HG02678 (cell line): ENCODE measurements around the gene WDR20.
A peak's percentile ranks its signal among the peaks of the same experiment; 100 is the strongest.
"Not testable (repeated sequence)": the region's sequence is repeated elsewhere in the genome, so short reads cannot be mapped to it uniquely, and the experiment has no call there.

Experiments
- ATAC-seq: cut with Tn5 transposase; IDR thresholded peaks from one replicate; pipeline ENCODE4 v1.9.1; 2021; ENCODE audit warnings: mild to moderate bottlenecking, moderate library complexity; ENCODE audit not compliant: unreplicated experiment

Gene WDR20, protein sequence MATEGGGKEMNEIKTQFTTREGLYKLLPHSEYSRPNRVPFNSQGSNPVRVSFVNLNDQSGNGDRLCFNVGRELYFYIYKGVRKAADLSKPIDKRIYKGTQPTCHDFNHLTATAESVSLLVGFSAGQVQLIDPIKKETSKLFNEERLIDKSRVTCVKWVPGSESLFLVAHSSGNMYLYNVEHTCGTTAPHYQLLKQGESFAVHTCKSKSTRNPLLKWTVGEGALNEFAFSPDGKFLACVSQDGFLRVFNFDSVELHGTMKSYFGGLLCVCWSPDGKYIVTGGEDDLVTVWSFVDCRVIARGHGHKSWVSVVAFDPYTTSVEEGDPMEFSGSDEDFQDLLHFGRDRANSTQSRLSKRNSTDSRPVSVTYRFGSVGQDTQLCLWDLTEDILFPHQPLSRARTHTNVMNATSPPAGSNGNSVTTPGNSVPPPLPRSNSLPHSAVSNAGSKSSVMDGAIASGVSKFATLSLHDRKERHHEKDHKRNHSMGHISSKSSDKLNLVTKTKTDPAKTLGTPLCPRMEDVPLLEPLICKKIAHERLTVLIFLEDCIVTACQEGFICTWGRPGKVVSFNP

DNA sequence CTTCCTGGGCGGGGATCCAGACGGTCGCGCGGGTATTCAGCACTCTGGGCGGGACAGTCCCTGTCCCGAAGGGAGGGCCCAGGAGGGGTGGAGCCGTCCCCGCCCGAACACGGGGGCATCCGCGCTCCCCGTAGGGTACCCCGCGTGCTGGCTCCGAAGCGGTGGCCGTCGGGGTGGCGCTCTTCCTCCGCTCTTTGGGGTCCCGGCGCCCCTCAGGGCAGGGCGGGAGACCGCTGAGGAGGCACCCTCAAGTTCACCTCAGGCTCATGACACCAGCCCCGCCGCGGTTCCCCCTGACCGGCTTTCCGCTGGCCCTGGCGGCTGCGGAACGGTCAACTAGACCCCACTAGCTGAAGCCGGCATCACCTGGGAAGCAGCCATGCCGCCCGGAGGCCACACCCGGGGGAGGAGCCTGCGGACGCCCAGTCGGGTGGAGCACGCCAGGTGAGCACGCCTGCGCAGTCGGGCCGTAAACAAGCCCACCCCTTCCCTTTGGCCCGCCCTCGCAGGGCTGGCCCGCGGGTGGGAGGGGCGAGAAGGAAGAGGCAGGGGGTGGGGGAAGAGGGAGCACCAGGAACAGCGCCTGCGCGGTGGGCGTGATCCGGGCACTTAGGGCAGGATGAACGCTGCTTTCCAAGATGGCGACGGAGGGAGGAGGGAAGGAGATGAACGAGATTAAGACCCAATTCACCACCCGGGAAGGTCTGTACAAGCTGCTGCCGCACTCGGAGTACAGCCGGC, at the start of gene WDR20:
WDR20 (plus strand) TSS at position 612 of the 741 bp plus-strand sequence; CDS start at position 639, 27 bp downstream.
- ATAC-seq, result peak; percentile 93

DNA sequence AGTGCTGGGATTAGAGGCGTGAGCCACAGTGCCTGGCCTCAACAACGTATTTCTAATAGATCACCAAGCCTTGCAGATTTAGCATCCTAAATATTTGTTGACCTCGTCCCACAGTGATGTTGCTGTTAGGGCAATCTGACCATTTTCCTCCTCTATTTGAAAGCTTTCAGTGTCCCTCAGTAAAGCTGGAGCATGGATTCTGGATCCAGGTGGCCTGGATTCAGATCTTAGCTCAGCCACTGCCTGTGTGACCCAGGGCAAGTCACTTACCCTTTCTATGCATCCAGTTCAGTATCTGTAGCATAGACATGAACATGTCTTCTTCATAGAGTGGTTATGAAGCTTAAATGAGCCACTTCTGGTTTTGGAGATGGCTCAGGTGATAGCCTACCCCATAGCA, 49.0 kb upstream of the WDR20 start:
- no peak for ATAC-seq

DNA sequence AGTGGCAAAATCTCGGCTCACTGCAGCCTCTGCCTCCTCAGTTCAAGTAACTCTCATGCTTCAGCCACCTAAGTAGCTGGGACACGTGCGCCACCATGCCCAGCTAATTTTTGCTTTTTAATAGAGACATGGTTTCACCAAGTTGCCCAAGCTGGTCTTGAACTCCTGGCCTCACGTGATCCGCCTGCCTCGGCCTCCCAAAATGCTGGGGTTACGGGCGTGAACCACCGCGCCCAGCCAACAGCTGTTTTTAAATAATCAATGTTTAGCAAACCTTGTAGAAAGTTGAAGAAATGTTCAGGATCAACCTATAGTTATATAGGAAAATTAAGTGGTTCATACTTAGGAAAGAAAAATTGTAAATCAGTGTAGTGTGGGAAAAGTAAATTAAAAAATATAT, 46.9 kb upstream of the WDR20 start:
- no peak for ATAC-seq

DNA sequence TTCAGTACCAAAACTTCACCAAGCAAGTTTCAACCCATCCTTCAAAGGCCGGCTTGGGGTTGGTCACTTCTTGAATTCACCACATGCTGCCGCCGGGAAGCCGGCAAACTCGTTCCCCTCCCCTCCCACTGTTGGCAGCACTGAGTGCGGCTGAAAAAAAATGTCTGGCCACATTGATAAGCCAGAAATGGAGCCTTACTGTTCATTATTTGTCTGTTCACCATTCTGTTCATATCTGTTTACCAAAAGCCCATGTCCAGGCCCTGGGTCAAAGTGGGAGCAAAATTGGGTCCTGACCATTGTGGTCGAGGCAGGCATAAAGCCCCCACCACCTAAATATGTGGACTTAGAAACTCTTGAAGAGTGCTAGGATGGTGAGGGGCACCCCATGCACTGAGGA, 45.6 kb upstream of the WDR20 start:
- ATAC-seq, result no peak

DNA sequence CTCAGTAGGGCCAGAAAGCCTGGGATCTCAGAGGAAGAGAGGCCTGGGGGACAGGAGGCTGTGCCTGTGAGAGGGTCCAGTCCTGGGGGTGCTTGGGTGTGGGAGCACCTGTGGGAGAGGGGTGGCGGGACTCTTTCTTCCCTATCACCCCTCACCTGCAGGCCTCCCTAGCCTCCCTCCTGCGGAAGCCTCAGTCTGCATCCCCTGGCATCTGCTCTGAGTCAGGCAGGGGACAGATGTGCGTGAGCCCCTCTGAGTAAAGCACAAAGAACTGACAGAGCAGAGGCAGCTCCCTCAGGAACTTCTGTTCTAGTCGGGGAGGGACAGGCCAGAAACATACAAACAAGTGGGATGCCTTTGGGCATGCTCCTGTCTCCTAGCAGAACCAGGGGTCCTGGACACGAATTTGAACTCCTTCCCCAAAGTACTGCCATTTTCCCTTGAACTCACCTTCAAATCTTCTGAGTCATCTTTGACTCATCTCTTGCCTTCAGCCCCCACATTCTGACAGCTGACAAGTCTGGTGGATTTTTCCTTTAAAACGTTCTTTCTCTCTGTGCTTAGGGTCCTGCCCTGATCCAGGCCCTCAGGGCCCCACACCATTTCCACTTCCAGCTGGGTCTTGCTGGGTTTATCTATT, 44.3 kb upstream of the WDR20 start:
- no peak for ATAC-seq

DNA sequence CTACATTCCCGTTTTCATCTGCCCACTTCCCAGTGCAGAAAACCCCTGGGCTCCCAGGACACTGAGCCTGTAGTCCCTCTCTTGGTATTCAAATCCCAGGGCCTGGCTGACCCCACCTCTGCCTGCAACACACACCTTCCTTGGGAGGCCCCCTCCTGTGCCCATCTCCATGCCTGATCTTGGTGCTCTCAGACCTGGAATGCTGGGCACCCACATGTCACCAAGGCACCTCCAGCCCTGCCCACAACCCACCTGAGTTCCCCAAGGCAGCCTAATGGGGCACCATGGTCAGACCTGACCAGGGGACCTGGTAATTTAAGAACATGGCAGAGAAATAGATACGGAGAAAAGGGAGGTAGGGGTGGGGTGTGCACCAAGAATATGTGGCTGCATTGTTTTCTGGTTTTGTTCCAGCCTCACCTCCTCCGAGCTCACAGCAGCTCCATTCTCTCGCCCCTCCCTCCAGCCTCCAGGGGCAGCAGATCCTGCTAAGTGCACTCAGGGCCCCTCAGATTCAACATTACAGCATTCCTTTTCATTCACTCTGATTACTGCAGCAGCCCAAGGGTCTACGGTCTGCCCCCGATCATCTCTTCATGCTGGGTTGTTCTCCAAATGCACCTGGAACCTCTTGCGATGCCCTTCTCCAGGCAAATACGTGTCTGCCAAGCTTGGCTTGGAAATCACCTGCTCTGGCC, 43.7 kb upstream of the WDR20 start:
- ATAC-seq, result no peak

DNA sequence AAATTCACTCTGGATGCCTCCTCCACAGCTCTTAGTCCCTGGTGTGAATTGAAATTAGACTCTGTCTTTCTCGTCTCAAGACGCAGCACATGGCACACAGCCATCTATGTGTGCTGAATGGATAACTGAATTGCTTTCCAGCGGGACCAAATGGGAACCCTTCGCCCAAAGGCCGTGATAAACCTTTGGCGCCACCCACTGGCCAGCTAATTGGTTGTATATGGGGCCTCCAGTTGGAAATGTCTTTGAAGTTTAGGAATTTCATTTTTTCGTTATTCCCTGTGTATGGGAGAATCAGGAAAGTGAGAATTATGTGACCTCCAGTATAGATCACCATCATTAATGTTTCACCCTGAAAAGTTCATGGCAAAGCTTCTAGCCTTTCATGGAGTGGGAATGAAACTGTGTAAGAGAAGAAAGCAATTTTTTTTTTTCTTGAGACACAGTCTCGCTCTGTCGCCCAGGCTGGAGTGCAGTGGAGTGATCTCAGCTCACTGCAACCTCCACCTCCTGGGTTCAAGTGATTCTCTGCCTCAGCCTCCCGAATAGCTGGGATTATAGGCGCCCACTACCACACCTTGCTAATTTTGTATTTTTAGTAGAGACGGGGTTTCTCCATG, 43.0 kb upstream of the WDR20 start:
- no peak for ATAC-seq

DNA sequence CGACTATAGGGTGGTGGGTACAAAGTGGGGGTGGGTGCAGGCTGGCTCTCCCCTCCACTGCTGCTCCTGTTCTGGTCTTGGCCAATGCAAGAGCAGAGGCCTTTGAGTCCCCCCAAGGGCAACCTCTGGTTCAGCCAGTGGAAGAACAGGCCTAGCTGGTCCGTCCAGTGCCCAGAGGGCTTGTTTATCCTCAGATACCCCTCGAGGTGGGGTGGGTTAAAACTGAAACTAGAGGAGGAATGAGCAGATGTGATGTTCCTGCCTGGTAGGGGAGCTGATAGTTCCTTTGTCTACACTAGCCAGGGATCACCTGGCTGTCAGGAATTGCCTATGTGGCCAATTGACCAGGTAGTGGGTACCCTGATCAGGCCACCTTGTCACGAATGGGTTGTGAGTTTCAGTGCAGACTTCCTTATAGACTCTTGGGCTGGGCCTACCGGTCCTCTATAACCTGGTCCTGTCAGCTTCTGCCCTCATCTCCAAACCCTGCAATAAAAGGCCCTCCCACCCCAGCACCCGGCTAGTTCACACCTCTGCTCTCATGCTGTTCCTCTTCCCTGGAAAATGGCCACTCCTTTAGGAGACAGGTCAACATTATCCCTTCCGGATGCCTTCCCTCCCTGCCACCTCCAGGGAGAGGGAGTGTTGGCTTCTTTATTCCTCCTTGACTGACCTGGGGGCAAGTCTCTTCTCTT, 42.1 kb upstream of the WDR20 start:
- ATAC-seq, result no peak

DNA sequence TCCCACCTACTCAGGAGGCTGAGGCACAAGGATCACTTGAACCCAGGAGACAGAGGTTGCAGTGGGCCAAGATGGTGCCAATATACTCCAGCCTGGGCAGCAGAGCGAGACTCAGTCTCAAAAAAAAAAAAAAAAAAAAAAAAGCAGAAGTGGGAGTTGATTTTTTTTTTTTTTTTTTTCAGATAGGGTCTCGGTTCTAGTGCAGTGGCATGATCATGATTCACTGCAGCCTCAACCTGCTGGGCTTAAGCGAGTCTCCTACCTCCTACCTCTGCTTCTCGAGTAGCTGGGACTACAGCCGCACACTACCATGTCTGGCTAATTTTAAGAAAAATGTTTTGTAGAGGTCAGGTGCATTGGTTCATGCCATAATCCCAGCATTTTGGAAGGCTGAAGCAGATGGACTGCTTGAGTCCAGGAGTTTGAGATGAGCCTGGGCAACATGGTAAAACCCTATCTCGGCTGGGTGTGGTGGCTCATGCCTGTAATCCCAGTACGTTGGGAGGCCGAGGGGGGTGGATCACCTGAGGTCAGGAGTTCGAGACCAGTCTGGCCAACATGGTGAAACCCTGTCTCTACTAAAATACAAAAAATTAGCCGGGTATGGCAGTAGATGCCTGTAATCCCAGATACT, 36.5 kb upstream of the WDR20 start:
- ATAC-seq, result no peak

DNA sequence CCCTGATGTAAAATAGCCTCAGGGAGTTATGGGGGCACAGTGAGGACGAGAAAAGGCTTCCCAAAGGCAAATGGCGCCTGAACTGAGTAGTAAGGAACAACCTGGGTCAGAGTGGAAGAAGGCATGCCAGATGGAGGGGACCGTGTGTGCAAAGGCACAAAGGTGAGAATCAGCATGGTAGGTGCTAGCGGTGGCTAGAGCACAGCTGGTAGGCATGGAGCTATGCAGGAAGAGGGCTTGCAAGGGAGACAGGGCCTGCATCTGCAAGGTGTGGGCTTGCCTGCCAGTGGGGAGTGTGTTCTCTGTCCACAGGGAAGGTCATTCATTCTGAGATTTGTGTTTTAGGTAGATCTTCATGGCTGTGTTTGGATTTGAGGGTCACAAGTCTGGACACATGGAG, 34.3 kb upstream of the WDR20 start:
- no peak for ATAC-seq

DNA sequence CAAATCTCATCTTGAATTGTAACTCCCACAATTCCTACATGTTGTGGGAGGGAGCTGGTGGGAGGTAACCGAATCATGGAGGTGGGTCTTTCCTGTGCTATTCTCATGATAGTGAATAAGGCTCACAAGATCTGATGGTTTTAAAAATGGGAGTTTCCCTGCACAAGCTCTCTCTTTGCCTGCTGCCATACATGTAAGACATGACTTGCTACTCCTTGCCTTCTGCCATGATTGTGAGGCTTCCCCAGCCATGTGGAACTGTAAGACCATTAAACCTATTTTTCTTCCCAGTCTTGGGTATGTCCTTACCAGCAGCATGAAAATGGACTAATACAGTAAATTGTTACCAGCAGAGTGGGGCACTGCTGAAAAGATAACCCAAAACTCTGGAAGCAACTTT, 30.4 kb upstream of the WDR20 start:
- ATAC-seq, result not testable (repeated sequence)

DNA sequence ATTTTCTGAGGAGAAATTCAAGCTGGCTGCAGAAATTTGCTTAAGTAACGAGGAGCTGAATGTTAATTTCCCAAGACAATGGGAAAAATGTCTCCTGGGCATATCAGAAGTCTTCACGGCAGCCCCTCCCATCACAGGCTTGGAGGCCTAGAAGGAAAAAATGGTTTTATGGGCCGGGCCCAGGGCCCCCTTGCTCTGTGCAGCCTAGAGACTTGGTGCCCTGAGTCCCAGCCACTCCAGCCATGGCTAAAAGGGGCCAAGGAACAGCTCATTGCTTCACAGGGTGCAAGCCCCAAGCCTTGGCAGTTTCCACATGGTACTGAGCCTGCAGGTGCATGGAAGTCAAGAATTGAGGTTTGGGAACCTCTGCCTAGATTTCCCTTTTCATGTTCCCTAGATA, 28.6 kb upstream of the WDR20 start:
- ATAC-seq, result no peak

DNA sequence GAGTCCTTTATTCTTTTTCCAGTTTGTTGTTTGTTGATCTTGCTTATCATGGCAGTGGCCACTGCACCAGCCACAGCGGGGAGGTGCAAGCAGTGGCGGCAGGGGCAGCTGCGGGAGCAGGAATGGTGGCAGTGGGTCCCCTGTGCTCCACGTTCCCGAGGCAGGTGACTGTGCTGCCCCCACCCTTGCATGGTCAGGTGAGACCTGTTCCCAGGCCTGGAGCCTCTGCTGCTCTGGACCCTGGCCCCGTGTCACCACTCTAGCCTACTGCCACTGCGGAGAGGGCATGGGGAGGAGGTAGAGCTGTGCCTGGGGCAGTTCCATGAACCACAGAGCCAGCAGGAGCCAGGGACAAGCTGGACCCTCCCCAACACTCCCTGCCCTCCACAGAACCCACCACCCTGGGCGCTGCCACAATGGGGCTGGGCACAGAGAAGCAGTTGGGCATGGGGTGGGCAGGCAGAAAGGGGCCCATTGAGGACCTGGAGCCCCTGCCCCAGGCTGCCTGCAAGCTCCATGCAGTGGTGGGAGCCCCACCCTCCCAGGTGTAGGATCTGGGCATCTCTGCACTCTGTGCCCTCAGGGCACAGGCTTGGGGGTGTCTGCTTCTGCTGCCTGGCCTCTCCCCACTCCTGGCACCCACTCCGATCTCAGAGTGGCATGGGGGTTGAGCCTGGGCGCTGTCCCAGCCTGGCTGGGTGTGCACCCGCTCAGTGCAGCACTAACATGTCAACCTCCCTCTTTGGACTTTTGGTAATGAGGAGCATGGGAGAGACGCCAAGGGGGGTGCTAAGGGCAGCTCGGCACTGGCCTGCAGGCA, 23.1 kb upstream of the WDR20 start:
- ATAC-seq, result no peak

DNA sequence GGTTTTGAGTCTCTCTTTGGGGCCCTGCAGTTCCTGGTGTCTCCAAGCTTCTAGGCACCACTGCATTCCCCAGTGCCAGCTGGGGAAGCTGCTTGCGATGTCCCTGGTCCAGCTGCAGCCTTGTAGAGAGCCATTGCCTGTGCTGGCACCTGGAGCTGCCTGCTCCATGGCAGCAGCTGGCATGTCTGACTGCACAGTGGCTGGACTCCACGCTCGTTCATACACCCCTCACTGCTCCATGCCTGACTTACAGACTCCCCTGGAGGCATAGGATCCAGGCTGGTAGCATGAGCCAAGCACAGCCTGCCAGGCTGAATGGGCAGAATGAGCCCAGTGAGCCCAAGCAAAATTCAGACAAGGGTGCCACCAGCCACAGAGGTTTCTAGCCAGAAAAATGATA, 21.8 kb upstream of the WDR20 start:
- no peak for ATAC-seq

DNA sequence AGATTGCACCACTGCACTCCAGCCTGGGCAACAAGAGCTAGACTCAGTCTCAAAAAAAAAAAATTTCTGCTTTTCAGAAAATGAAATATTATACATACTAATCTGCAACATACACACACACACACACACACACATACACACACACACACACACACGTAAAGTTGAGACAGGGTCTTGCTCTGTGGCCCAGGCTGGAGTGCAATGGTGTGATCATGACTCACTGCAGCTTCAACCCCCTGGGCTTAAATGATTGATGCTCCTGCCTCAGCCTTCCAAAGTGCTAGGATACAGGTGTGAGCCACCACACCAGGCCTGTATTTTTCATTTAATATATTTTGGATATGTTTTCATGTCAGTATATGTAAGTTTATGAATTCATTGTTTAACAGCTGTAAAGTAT, 18.8 kb upstream of the WDR20 start:
- ATAC-seq, result no peak

DNA sequence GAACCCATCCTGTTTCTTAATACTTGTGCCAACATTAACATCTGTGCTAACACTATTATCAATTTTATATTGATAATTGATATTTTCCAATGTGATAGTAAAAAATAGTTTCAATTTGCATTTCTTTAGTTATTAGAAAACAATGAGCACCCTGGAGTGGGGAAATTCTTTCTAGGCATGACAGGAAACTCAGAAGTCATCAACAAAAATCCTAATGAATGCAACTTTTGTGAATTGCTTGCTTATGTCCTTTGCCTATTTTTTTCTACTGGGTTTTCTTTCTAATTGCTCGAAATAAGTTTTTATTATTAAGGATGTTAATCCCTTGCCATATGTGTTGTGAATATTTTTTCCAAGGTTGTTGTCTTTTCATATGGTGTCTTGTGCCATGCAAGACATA, 18.1 kb upstream of the WDR20 start:
- no peak for ATAC-seq

DNA sequence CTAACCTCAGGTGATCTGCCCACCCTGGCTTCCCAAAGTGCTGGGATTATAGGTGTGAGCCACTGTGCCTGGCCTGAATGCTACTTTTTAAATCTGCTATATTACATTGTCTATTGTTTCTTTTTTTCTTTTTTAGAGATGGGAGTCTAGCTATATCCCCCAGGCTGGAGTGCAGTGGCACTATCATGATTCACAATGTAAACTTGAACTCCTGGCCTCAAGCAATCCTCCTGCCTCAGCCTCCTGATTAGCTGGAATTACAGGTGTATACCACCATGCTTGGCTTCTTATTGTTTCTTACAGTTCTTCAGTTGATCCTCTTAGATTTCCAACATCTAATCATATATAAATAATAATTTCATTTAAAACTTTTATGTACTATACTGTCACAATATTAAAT, 15.3 kb upstream of the WDR20 start:
- no peak for ATAC-seq

DNA sequence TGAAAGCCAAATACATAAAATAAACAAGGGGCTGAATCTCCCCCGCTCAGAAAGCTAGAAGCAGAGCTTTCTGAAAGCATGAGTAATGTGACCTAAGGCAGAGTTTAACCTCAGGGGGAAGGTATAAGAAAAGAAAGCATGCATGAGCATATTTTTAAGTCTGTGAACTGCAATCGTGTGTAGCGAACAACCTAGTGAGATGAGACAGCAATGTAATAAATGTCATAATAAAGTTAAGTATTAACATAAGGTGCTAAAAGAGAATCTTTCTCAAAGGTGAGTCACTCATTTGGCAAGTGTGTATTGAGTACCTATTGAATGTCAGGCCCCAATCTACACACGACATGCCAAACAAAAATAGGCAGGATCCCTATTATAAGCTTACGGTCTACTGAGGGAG, 14.2 kb upstream of the WDR20 start:
- ATAC-seq, result no peak
